ENCODE data around the gene L3MBTL2. TPM values are rescaled to one million over a fixed set of nuclear protein-coding genes. Genes with fewer than 3 reads are reported as not detected.

Gene L3MBTL2
- total RNA-seq, 1 donor from 2014 or later = 32.7 TPM

DNA sequence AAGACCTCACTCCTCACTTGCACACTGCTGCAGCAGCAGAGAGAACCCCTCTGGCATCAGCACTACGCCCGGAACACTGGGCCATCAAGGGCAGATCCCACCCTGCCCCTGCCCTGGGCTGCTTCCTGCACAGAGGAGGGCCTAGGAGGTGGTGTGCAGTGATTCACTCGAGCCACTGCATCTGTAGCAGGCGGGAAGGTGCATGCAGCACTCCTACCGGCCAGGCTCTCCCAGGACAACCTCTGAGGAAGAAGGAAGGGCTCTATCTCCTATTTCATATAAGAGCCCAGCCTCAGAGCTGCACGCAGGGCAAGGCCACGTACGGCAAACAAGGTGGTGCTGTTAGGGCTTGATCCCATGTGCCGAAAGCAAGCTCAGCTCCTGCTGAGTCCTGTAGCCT lies 66.7 kb downstream of the L3MBTL2 start:
- no peak overlapping the region for H3K27ac Mint-ChIP-seq
- H3K36me3 Mint-ChIP-seq = peaks cover 16% of the 10 kb centered on the region
- TF ChIP-seq, protein P1, sequence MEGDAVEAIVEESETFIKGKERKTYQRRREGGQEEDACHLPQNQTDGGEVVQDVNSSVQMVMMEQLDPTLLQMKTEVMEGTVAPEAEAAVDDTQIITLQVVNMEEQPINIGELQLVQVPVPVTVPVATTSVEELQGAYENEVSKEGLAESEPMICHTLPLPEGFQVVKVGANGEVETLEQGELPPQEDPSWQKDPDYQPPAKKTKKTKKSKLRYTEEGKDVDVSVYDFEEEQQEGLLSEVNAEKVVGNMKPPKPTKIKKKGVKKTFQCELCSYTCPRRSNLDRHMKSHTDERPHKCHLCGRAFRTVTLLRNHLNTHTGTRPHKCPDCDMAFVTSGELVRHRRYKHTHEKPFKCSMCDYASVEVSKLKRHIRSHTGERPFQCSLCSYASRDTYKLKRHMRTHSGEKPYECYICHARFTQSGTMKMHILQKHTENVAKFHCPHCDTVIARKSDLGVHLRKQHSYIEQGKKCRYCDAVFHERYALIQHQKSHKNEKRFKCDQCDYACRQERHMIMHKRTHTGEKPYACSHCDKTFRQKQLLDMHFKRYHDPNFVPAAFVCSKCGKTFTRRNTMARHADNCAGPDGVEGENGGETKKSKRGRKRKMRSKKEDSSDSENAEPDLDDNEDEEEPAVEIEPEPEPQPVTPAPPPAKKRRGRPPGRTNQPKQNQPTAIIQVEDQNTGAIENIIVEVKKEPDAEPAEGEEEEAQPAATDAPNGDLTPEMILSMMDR (conservative IDR thresholded peaks at IDR 0.05) = no peak
- H3K4me3 Mint-ChIP-seq = no peak overlapping the region
- no peaks in the 10 kb centered on the region for H3K4me1 Mint-ChIP-seq (ENCODE audit: unreplicated experiment)
- no peaks in the 10 kb centered on the region for H3K9me3 Mint-ChIP-seq
- no peaks in the 10 kb centered on the region for H3K27me3 Mint-ChIP-seq
- no peak for DNase-seq (ENCODE audit: extremely low spot score, unreplicated experiment)

DNA sequence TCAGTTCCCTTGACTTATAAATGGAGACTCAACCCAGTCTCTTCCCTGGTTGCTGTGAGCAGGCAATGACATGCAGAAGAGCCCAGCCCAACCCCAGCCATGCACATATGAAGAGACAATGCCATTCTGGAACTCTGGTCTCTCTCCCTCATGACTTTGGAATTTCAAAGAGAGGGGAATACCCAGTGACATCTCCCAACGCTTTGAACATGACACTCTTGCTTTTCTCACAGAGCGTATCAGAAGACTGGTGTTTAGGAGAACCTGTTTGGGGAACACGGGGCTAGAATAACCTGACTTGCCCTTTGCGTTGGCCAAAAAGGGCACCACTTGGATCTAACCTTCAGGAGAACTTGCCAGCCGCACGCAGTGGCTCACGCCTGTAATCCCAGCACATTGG lies 68.0 kb downstream of the L3MBTL2 start:
- Mint-ChIP-seq H3K36me3 (peaks cover 25% of the 10 kb centered on the region), H3K9me3 (no peaks in the 10 kb centered on the region), H3K27ac (no peak overlapping the region), H3K27me3 (no peaks in the 10 kb centered on the region), H3K4me3 (no peak overlapping the region), H3K4me1 (ENCODE audit: unreplicated experiment) (no peaks in the 10 kb centered on the region)
- no peak for DNase-seq (ENCODE audit: extremely low spot score, unreplicated experiment)
- TF ChIP-seq, protein P1 (conservative IDR thresholded peaks at IDR 0.05) = no peak

DNA sequence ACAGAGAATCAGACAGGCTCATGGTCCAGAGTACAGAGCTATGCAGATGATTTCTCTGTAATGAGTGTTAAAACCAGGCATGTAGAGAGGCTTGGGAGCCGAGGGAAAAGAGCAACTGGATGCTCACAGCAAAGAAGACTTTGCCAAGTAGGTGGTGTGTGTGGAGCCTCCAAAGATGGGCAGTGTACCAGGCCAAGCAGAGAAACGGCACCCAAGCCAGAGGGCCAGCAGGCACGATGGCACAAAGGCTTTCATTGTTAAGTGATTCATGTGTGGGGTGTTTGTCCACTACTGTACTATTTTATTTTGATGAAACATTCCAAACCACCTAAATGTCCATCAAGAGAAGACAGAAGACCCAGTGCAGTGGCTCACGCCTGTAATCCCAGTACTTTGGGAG lies 69.7 kb downstream of the L3MBTL2 start:
- H3K4me1 Mint-ChIP-seq (ENCODE audit: unreplicated experiment) = no peaks in the 10 kb centered on the region
- H3K36me3 Mint-ChIP-seq = peaks cover 25% of the 10 kb centered on the region
- H3K27ac Mint-ChIP-seq = no peak overlapping the region
- H3K9me3 Mint-ChIP-seq = no peaks in the 10 kb centered on the region
- TF ChIP-seq, protein P1 (conservative IDR thresholded peaks at IDR 0.05) = no peak
- H3K4me3 Mint-ChIP-seq = no peak overlapping the region
- no peak for DNase-seq (ENCODE audit: extremely low spot score, unreplicated experiment)
- no peaks in the 10 kb centered on the region for H3K27me3 Mint-ChIP-seq

DNA sequence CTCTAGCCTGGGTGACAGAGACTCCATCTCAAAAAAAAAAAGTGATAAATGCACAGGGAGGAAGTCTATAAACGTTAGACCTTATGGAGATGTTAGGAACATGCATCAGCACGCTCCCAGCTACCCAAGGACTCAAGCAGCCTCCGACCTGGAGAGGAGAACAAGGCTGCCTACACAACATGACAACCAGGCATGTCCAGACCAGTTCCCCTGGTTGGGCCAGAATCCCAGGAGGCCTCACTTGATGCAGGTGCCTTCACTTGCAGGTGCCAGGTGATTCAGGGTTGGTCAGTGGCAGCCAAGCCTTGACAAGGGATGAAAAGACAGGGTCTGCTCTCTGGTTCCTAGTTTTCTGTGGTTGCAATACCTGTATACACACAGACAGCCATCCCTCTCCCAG lies 75.0 kb downstream of the L3MBTL2 start:
- no peak overlapping the region for H3K4me3 Mint-ChIP-seq
- no peak for DNase-seq (ENCODE audit: extremely low spot score, unreplicated experiment)
- TF ChIP-seq, protein P1 (conservative IDR thresholded peaks at IDR 0.05) = no peak
- H3K9me3 Mint-ChIP-seq = no peaks in the 10 kb centered on the region
- peaks cover 21% of the 10 kb centered on the region for H3K36me3 Mint-ChIP-seq
- no peaks in the 10 kb centered on the region for H3K4me1 Mint-ChIP-seq (ENCODE audit: unreplicated experiment)
- peak overlapping the region; percentile 72 for H3K27ac Mint-ChIP-seq
- no peaks in the 10 kb centered on the region for H3K27me3 Mint-ChIP-seq

DNA sequence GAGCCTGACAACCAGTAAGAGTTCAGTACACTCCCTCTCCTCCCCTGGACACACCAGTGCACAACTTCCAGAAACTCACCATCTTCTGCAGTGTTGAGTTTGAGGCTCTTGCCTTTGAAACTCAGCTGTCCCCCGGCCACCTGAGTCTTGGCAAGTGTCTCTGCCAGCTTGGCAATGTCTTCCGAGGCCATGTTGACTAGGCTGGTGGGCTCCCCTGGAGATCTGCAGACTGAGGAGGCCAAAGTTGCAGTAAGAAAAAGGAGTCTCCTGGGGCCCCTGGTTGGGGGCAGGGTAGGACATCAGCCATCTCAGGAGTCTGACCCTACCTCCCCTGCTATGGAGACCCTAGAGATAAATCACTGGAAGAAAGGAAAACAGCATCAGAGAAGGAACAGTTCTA lies 75.7 kb downstream of the L3MBTL2 start:
- no peak for DNase-seq (ENCODE audit: extremely low spot score, unreplicated experiment)
- H3K36me3 Mint-ChIP-seq = peaks cover 18% of the 10 kb centered on the region
- no peaks in the 10 kb centered on the region for H3K9me3 Mint-ChIP-seq
- no peak overlapping the region for H3K4me3 Mint-ChIP-seq
- TF ChIP-seq, protein P1 (conservative IDR thresholded peaks at IDR 0.05) = no peak
- H3K27ac Mint-ChIP-seq = peak overlapping the region; percentile 72
- no peaks in the 10 kb centered on the region for H3K27me3 Mint-ChIP-seq
- H3K4me1 Mint-ChIP-seq (ENCODE audit: unreplicated experiment) = no peaks in the 10 kb centered on the region

Small RNAs within 50 kb of the gene (microRNA-seq; reads per million reads assigned to microRNA genes)
- not detected for gene MIR6889

Other genes with a start within 250 kb of the L3MBTL2 start
- 87.2 and 95.8 TPM in 2 replicates for gene EP300, start 112.7 kb upstream of the L3MBTL2 start, total RNA-seq (ENCODE audit: low replicate concordance)
- 1.1 and 1.4 TPM in 2 replicates for gene CHADL, start 35.6 kb downstream of the L3MBTL2 start, total RNA-seq (ENCODE audit: low replicate concordance)
- gene RANGAP1, start 80.9 kb downstream of the L3MBTL2 start, total RNA-seq (ENCODE audit: low replicate concordance) = 83.7 and 98.9 TPM in 2 replicates
- 74.3 and 76.2 TPM in 2 replicates for gene ZC3H7B, start 96.2 kb downstream of the L3MBTL2 start, total RNA-seq (ENCODE audit: low replicate concordance)
- gene TEF, start 176.6 kb downstream of the L3MBTL2 start, total RNA-seq (ENCODE audit: low replicate concordance) = 10.5 TPM in 2 replicates
- 47.4 and 54.5 TPM in 2 replicates for gene TOB2, start 241.5 kb downstream of the L3MBTL2 start, total RNA-seq (ENCODE audit: low replicate concordance)

All from type B pancreatic cell (in vitro differentiated cells).